ENCODE results near the gene ZFAND6.

GRCh38 chr15:80184554-80184953 is 125.1 kb downstream of the ZFAND6 start:
- TF ChIP-seq, protein P1, sequence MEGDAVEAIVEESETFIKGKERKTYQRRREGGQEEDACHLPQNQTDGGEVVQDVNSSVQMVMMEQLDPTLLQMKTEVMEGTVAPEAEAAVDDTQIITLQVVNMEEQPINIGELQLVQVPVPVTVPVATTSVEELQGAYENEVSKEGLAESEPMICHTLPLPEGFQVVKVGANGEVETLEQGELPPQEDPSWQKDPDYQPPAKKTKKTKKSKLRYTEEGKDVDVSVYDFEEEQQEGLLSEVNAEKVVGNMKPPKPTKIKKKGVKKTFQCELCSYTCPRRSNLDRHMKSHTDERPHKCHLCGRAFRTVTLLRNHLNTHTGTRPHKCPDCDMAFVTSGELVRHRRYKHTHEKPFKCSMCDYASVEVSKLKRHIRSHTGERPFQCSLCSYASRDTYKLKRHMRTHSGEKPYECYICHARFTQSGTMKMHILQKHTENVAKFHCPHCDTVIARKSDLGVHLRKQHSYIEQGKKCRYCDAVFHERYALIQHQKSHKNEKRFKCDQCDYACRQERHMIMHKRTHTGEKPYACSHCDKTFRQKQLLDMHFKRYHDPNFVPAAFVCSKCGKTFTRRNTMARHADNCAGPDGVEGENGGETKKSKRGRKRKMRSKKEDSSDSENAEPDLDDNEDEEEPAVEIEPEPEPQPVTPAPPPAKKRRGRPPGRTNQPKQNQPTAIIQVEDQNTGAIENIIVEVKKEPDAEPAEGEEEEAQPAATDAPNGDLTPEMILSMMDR (IDR thresholded peaks at IDR 0.05), result no peak
- no peak for TF ChIP-seq POLR2A (IDR thresholded peaks at IDR 0.05)

All from esophagus squamous epithelium (tissue), 4 donors.